NCI-H1105 (cell line): ENCODE results near the gene SLC27A5.
"Not testable (repeated sequence)": the region's sequence is repeated elsewhere in the genome, so short reads cannot be mapped to it uniquely, and the experiment has no call there.

Experiments used
- DNase-seq: peaks from one replicate; lab custom pipeline; 2025; lab: John Stamatoyannopoulos, UW

The SLC27A5 gene

DNA sequence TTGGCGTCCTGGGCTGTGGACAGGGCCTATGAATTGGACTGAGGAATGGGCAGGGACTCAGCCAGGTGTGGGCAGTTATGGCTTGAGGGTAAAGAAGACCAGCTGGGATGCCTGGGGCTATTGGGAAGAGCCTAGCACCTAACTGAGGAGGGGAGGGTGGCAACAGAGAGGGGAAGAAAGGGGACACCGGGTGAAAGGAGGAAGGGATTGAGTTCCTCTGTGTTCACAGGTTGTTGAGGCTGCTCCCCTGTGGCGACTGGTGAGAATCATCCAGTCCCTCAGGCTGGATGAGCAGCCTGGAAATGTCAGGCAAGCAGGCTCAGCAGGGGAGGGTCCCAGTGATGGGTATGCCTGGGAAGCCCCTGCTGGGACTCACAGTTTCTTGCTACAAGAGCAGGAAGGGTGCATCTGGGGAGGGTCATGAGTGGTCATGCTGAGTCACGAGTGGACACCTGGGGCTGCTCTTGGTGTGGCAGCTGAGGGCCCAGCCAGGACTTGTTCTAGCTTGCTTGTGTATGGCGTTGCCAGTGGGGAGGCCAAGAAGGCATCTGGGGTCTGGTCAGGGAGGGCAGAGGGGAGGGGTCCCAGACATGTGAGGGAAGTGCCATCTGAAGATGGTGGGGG, 43.5 kb downstream of the SLC27A5 start:
- DNase-seq, result no peak

DNA sequence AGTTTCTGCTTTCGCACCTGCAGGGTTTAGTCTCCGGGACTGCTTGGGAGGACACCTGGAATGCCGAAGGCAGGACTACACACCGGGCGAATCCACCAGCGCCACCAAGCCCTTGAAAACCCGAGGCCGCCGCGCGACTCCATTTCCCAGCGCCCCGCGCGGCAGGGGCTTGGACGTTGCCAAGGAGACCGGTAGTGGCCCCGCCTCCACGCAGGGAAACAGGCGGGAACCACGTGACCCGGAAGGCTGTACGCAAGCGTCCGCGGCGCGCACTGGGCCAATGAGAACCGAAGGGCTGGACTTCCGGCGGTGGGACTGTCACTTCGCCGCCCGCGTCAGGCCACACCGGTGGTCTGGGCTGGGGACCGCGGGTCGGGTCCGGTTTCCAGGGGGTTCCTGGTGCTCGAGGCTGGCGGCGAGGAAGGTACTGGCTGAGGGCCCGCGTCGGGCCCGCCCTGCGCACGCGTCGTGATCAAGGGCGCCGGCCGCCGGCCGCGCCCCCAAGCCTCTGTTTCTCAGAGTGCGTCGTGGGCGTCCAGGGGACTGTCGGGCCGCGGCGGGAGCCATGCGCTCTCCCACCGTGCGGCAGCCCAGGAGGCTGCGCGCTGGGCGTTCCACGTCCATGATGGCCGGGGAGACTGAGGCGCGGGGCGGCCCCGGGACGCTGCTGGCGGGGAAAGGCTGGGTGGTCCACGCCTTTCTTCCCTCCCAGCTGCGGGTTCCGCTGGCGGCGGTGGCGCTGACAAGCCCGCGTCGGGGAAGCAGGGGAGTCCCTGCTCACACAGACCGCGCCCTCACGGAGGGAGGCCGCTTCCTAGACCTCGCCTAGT, 44.8 kb downstream of the SLC27A5 start, which contains the start of gene ZNF324:
TSS of gene ZNF324 (plus strand) at position 321 of the 830 bp plus-strand sequence. CDS start 2,106 bp downstream, outside the sequence.
- peak; percentile 96 for DNase-seq

DNA sequence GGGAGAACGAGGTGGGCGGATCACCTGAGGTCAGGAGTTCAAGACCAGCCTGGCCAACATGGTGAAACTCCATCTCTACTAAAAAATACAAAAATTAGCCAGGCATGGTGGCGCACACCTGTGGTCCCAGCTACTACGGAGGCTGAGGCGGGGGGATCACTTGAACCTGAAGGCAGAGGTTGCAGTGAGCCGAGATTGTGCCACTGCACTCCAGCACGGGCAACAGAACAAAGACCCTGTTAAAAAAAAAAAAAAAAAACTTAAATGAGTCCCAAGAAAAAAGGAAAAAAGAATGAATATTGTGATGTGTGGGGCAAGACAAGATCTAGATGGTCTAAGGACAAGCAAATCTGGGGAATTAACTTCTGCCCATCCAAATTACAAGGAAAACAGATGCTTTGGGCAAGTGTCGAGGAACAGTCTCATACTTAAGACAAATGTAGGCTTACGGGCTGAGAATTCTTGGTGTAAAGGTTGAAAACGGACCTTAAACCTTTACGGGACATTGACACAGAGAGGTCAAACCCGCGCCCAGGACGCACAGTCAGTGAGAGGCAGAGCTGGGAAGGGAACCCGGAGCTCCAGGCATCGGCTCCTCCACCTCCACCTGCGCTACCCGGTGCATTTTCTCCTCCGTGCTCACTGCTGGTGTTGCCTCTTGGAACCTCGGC, 45.6 kb downstream of the SLC27A5 start:
- no peak for DNase-seq

DNA sequence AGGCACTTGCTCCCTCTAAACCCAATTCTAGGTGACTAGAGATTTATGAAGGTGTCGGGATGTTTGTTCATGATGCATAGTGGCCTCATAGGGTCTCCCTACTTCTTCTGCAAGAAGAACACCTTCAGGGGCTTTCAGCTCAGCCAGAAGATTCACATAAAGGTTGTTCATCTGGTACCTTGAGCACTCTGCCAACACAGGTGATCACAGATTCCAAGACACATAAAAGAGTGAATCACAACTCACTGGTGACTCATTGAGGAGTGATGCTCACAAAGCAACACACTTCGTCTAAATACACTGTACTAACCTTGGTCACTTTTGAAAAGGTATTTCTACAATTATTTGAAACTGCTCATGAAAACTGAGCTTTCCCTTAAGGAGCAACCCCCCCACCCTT, 51.8 kb downstream of the SLC27A5 start:
- no peak for DNase-seq

DNA sequence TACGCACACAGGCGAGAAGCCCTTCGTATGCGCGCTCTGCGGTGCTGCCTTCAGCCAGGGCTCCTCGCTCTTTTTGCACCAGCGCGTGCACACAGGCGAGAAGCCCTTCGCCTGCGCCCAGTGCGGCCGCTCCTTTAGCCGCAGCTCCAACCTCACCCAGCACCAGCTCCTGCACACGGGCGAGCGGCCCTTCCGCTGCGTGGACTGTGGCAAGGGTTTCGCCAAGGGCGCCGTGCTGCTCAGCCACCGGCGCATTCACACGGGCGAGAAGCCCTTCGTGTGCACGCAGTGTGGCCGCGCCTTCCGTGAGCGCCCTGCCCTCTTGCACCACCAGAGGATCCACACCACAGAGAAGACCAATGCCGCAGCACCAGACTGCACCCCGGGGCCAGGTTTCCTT, 55.7 kb downstream of the SLC27A5 start:
- DNase-seq, result no peak

DNA sequence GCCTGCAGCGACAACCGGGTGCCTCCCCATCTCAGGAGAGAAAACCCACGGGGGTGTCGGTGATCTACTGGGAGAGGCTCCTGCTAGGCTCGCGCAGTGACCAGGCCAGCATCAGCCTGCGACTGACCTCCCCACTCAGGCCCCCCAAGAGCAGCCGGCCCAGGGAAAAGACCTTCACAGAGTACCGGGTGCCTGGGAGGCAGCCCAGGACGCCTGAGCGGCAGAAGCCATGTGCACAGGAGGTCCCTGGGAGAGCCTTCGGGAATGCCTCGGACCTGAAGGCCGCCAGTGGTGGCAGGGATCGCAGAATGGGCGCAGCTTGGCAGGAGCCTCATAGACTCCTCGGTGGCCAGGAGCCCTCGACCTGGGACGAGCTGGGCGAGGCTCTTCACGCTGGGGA, 56.5 kb downstream of the SLC27A5 start:
- DNase-seq, result no peak

DNA sequence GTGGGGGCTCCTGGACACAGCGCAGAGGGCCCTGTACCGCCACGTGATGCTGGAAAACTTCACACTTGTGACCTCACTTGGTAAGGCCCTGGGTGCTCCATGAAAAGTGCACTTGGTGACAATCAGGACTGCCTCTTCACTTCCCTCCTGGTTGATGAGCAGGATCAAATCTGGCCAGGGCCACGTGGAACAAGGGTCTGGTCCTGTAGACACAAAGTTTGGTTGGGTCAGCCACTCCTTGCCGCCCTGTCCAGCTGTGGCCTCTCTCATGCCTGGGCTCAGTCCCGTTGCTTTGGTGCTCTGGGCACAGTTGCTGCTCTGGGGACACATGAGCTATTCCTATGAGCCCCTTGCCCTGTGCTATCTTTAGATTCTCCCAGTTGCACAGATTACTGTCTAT, 58.0 kb downstream of the SLC27A5 start:
- DNase-seq, result no peak

DNA sequence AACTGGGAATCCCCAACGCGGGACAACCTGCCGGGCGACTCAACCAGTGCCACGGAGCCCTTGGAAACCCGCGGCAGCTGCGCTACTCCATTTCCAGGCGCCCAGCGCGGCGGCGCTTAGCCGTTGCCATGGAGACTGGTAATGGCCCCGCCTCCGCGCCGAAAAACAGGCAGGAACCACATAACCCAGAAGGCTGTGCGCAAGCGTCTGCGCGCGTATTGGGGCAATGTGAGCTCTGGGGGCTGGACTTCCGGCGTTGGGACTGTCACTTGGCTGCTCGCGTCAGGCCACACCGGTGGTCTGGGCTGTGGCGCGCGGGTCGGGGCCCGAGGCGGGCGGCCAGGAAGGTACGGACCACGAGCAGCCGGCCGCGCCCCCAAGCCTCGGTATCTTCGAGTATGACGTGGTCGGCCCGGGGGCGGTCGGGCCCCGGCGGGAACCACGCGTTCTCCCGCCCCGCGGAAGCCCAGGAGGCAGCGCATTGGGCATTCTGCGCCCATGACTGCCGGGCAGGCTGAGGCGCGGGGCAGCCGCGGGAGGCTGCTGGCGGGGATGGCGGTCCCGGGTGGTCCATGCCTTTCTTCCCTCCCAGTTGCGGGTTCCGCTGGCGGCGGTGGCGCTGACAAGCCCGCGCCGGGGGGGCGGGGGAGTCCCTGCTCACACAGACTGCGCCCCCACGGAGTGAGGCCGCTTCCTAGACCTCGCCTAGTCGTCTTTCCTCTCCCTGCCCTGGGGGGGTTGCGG, 60.3 kb downstream of the SLC27A5 start, which contains the start of gene ZNF324B:
TSS of gene ZNF324B (plus strand) at position 265 of the 744 bp plus-strand sequence. CDS start 2,080 bp downstream, outside the sequence.
- DNase-seq, result peak; percentile 94

DNA sequence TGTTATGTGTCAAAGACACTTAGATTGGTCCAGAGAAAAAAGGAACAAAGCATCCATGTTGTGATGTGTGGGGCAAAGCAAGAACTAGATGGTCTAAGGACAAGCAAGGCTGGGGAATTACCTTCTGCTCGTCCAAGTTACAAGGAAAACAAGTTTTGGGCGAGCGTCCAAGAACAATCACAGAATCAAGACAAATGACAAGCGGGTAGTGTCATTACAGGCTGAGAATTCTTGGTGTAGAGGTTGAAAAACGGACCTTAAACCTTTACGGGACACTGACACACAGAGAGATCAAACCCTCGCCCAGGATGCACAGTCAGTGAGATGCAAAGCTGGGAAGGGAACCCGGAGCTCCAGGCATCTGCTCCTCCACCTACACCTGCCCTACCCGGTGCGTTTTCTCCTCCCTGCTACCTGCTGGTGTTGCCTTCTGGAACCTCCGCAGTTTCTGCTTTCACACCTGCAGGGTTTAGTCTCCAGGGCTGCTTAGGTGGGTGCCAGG, 60.9 kb downstream of the SLC27A5 start:
- DNase-seq, result no peak

DNA sequence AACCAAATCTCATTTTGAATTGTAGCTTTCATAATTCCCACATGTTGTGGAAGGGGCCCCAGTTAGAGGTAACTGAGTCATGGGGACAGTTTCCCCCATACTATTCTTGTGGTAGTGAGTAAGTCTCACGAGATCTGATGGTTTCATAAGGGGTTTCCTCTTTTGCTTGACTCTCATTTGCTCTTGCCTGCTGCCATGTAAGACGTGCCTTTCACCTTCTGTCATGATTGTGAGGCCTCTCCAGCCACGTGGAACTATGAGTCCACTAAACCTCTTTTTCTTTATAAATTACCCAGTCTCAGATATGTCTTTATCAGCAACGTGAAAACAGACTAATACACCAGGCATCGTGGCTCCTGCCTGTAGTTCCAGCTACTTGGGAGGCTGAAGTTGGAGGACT, 61.8 kb downstream of the SLC27A5 start:
- not testable (repeated sequence) for DNase-seq

DNA sequence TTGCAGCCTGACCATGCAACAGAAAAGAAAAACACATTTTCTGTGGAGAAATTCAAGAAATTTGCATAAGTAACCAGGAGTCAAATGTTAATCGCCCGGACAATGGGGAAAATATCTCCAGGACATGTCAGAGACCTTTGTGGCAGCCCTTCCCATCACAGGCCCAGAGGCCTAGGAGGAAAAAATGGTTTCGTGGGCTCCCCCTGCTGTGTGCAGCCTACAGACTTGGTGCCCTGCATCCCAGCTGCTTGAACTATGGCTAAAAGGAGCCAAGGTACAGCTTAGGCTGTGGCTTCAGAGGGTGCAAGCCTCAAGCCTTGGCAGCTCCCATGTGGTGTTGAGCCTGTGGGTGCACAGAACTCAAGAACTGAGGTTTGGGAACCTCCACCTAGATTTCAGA, 62.9 kb downstream of the SLC27A5 start:
- DNase-seq, result not testable (repeated sequence)
